ENCODE results near the gene B3GALT5. TPM values are rescaled to one million over a fixed set of nuclear protein-coding genes. Genes with fewer than 3 reads are reported as not detected.

B3GALT5 gene
- total and polyA plus RNA-seq, 7 donors, result under 0.01 to 1.0 (median 0.06) TPM; not detected in 2

DNA sequence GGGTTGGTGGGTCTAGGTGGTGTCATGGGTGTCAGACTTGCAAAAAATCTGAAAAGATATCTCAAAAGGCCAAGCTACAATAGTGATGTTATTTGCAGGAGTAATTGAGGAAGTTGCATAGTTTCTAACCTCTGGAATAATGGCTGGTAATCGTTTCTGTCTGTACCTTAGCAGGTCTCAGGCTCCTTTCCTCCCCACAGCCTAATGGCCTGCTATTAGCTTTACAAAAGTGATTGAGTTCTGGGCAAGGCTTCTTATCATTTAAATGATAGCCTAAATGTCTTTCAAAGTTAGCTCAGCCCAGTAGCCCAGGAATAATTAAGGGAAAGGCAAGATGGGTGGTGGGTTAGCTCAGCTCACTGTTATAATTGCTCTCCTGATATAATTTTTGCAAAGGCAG lies 94.6 kb downstream of the B3GALT5 start:
- ATAC-seq (no peak), DNase-seq (no peak)
- Histone ChIP-seq H3K27ac (no peak overlapping the region), H3K4me3 (no peak overlapping the region), H3K9me3 (peaks cover 6% of the 10 kb centered on the region), H3K4me1 (no peaks in the 10 kb centered on the region), H3K27me3 (ENCODE audit: insufficient read depth in 3 of 3, low read length in 2 of 3) (no peaks in the 10 kb centered on the region), H3K36me3 (ENCODE audit: insufficient read depth in 1 of 2, low read depth in 1 of 2) (no peaks in the 10 kb centered on the region)
- TF ChIP-seq, protein P1, sequence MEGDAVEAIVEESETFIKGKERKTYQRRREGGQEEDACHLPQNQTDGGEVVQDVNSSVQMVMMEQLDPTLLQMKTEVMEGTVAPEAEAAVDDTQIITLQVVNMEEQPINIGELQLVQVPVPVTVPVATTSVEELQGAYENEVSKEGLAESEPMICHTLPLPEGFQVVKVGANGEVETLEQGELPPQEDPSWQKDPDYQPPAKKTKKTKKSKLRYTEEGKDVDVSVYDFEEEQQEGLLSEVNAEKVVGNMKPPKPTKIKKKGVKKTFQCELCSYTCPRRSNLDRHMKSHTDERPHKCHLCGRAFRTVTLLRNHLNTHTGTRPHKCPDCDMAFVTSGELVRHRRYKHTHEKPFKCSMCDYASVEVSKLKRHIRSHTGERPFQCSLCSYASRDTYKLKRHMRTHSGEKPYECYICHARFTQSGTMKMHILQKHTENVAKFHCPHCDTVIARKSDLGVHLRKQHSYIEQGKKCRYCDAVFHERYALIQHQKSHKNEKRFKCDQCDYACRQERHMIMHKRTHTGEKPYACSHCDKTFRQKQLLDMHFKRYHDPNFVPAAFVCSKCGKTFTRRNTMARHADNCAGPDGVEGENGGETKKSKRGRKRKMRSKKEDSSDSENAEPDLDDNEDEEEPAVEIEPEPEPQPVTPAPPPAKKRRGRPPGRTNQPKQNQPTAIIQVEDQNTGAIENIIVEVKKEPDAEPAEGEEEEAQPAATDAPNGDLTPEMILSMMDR (IDR thresholded peaks at IDR 0.05), result no peak
- 17 to 48% (median 33%) methylated on average over 1 of the region's 1 CpG for WGBS, 3 donors
- intact Hi-C loops (cut with DNase I), result no loop called here

GRCh38 chr21:39710866-39711265 lies 98.1 kb downstream of the B3GALT5 start:
- Histone ChIP-seq H3K36me3 (ENCODE audit: insufficient read depth in 1 of 2, low read depth in 1 of 2) (no peaks in the 10 kb centered on the region), H3K27ac (no peak overlapping the region), H3K27me3 (ENCODE audit: insufficient read depth in 3 of 3, low read length in 2 of 3) (peaks cover 0 to 3% (median 0%) of the 10 kb centered on the region in 3 donors), H3K4me3 (no peak overlapping the region), H3K9me3 (no peaks in the 10 kb centered on the region), H3K4me1 (no peaks in the 10 kb centered on the region)
- intact Hi-C loops (cut with DNase I), result no loop called here
- ATAC-seq (no peak), DNase-seq (no peak)
- 87 to 92% (median 92%) methylated on average over 8 of the region's 8 CpGs for WGBS, 3 donors
- TF ChIP-seq, protein P1 (IDR thresholded peaks at IDR 0.05), result no peak

- ATAC-seq (no peak), DNase-seq (no peak)
- intact Hi-C loops (cut with DNase I), result no loop called here
- peaks cover 0 to 3% (median 0%) of the 10 kb centered on the region in 3 donors for H3K27me3 ChIP-seq (ENCODE audit: insufficient read depth in 3 of 3, low read length in 2 of 3)
- no peak overlapping the region for H3K4me3 ChIP-seq
- no peak overlapping the region for H3K27ac ChIP-seq
- no peaks in the 10 kb centered on the region for H3K36me3 ChIP-seq (ENCODE audit: insufficient read depth in 1 of 2, low read depth in 1 of 2)
- 78 to 85% (median 83%) methylated on average over 7 of the region's 7 CpGs for WGBS, 3 donors
- H3K9me3 ChIP-seq, result no peaks in the 10 kb centered on the region
- TF ChIP-seq, protein P1 (IDR thresholded peaks at IDR 0.05), result no peak
- H3K4me1 ChIP-seq, result no peaks in the 10 kb centered on the region
Measured at GRCh38 chr21:39712273-39712672, 99.5 kb downstream of the B3GALT5 start.

GRCh38 chr21:39712976-39713375 lies 100.2 kb downstream of the B3GALT5 start:
- peaks cover 0 to 3% (median 0%) of the 10 kb centered on the region in 3 donors for H3K27me3 ChIP-seq (ENCODE audit: insufficient read depth in 3 of 3, low read length in 2 of 3)
- no peaks in the 10 kb centered on the region for H3K4me1 ChIP-seq
- no peaks in the 10 kb centered on the region for H3K9me3 ChIP-seq
- no peak for ATAC-seq
- no peak for DNase-seq
- TF ChIP-seq, protein P1 (IDR thresholded peaks at IDR 0.05), result no peak
- WGBS, 3 donors, result 61 to 68% (median 62%) methylated on average over 3 of the region's 3 CpGs
- no peaks in the 10 kb centered on the region for H3K36me3 ChIP-seq (ENCODE audit: insufficient read depth in 1 of 2, low read depth in 1 of 2)
- H3K4me3 ChIP-seq, result no peak overlapping the region
- no peak overlapping the region for H3K27ac ChIP-seq
- intact Hi-C loops (cut with DNase I), result no loop called here

DNA sequence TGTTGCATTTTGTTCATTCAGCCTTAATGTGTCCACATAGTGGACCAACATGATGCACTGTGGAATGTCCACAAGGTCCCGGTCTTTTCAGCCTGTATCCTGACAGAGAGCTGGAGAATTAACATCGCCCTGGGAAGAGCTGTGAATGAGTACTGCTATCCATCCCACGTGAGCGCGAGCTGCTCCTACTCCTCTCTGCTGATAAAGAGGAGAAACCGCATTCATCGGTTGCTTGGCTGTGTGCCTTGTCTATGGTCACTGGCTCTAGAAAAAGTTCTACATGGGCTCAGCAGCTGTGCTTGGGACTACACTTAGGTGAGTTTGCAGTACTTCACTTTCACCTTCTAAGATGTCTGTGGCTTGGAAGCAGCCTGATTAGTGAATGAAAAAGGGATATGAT lies 101.2 kb downstream of the B3GALT5 start:
- TF ChIP-seq, protein P1 (IDR thresholded peaks at IDR 0.05), result no peak
- ATAC-seq (no peak), DNase-seq (no peak)
- H3K36me3 ChIP-seq (ENCODE audit: insufficient read depth in 1 of 2, low read depth in 1 of 2), result no peaks in the 10 kb centered on the region
- intact Hi-C loops (cut with DNase I), result no loop called here
- H3K4me1 ChIP-seq, result no peaks in the 10 kb centered on the region
- peaks cover 0 to 3% (median 0%) of the 10 kb centered on the region in 3 donors for H3K27me3 ChIP-seq (ENCODE audit: insufficient read depth in 3 of 3, low read length in 2 of 3)
- H3K9me3 ChIP-seq, result no peaks in the 10 kb centered on the region
- H3K4me3 ChIP-seq, result no peak overlapping the region
- 80 to 86% (median 85%) methylated on average over 7 of the region's 7 CpGs for WGBS, 3 donors
- no peak overlapping the region for H3K27ac ChIP-seq

Measured in psoas muscle (tissue), 8 donors.